ENCODE results near the gene KLHL22.

- TF ChIP-seq POLR2AphosphoS5 (IDR thresholded peaks at IDR 0.05) (no peak), CTCF (IDR thresholded peaks at IDR 0.05) (no peak), POLR2A (IDR thresholded peaks at IDR 0.05) (no peak)
Measured at GRCh38 chr22:20459862-20460261, 35.7 kb downstream of the KLHL22 start.
